Cerebellar cortex (tissue), 1 donor: ENCODE measurements around the gene MRPL40.
A peak's percentile ranks its signal among the peaks of the same experiment; 100 is the strongest.

ENCODE experiments used
- DNase-seq: peaks from one replicate; pipeline ENCODE4 v3.0.0-alpha.2; 2015; ENCODE audit warnings: low spot score

MRPL40 gene

DNA sequence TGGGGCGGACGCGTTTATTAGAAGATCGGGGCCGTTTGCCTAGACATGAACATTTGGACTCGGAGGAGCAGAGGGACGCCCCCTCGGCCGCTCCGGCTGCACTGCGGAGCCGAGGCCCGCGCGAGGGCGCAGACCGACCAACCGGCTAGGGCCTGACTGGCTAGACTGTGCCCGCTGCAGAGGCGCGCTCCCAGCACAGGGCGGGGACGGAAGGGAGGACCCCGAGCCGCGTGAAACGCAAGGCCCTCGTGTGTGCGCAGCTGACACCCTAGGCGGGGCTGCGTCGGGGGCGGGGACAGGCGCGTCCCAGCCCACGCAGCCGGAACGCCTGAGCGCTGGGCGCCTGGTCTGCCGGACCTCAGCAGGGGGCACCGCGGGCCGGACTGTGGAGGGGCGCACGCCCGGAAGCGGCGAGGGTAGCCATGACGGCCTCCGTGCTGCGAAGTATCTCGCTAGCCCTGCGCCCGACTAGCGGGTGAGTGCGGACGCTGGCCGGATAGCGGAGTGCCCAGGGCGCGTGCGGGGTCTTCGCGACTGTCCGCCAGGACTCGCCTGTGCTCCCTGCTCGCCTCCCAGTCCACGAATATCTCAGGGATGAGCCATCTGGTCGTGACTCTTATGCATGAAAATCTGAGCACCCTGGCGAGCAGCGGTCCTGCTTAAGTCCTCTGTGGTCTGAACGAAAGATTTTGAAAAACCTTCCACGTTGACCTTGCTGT, at the start of gene MRPL40:
MRPL40 (plus strand) TSS at position 413 of the 719 bp plus-strand sequence; CDS start at position 423, 10 bp downstream.
- DNase-seq, result peak; percentile 91

- DNase-seq, result no peak
Observed at GRCh38 chr22:19383292-19383691, 49.1 kb upstream of the MRPL40 start.

GRCh38 chr22:19385221-19385906, 47.0 kb upstream of the MRPL40 start:
- no peak for DNase-seq

- DNase-seq, result no peak
Observed at GRCh38 chr22:19386248-19386647, 46.1 kb upstream of the MRPL40 start.

- DNase-seq, result no peak
Observed at GRCh38 chr22:19387038-19387437, 45.3 kb upstream of the MRPL40 start.

DNA sequence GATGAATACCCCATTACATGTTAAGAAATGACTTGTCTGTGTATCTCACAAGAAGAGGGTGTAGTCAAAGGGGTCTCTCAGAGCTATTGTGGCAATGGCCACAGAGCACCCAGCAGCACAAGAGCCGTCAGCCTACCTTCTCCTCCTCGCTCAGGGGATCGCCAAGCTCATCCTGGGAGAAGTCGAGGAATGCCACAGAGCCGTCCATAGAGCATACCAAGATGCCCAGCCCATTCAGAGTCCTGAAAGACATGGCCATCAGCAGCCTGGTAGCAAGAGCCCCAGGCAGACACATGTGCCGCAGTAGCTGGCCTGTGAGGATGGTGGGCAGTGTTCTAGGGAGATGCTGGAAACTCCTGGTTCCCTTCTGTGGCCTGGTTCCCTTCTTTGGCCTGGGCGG, 44.8 kb upstream of the MRPL40 start:
- no peak for DNase-seq

- DNase-seq, result no peak
Observed at GRCh38 chr22:19393704-19394103, 38.6 kb upstream of the MRPL40 start.

- peak; percentile 58 for DNase-seq
Observed at GRCh38 chr22:19394274-19395050, 37.9 kb upstream of the MRPL40 start.

- no peak for DNase-seq
Observed at GRCh38 chr22:19395276-19395675, 37.1 kb upstream of the MRPL40 start.

- no peak for DNase-seq
Observed at GRCh38 chr22:19396561-19396933, 35.8 kb upstream of the MRPL40 start.

DNA sequence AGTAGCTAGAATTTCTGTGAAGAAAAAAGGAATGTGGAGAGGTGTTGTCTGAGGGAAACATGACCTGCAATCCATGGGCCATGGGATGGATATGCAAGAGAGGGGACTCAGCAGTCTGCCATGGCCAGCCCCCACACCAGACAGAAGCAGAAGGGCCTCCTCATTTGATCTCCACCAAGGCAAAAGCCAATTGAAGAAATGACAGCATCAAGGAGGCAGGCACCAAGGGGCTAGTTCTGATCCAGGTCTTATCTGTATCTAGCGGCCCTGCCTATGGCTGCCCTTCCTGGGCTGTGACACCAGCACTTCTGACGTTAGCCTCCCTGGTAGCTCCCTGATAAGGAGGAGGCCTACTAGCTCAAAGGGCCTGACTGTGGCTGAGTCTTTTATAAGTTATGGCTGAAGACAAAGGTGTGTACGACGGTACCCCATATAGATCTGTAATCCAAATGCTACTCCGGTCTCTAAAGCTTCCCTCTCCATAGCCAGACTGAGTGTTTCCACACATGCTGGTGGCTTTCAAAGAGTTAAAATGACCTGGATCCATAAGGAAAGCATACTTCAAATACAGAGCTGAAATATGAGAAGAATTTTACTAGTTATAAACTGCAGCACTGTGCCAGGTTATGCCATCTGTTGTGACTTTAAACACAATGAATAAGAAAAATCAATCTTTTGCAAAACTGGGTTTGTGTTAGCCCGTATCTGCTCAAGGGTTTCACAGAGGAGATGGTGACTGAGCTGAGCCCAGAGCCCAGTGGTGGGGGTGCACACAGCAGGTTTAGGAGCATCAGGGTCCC, 35.2 kb upstream of the MRPL40 start:
- DNase-seq, result no peak

DNA sequence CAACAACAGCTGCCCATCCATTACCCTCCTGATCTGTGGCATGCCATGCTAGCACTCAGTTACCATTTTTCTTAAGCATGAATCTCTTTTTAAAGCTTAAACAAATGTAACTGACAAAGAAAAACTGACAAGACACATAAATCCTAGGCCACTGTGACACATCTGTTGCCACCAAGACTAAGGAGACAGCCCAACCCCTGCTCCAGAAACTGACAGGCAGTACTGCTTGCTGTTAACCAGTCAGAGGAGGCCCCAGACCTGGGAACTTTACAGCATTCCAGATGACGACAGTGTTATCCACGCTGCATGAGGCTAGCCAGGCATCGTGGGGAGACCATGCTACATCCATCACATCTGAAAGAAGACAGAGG, 34.6 kb upstream of the MRPL40 start:
- DNase-seq, result no peak

GRCh38 chr22:19398206-19398605, 34.1 kb upstream of the MRPL40 start:
- DNase-seq, result no peak

DNA sequence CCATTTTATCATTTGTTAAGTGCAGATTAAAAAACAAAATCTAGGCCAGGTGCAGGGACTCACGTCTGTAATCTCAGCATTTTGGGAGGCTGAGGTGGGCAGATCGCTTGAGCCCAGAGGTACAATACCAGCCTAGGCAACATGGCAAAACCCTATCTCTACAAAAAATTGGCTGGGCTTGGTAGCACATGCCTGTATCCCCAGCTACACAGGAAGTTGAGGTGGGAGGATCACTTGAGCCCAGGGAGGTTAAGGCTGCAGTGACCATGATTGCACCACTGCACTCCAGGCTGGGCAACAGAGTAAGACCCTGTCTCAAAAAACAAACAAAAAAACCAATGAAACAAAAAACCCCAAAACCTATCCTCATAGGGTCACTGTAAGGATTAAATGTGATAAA, 33.7 kb upstream of the MRPL40 start:
- DNase-seq, result no peak

GRCh38 chr22:19400881-19401280, 31.5 kb upstream of the MRPL40 start:
- DNase-seq, result no peak

- DNase-seq, result no peak
Observed at GRCh38 chr22:19401483-19401882, 30.9 kb upstream of the MRPL40 start.

DNA sequence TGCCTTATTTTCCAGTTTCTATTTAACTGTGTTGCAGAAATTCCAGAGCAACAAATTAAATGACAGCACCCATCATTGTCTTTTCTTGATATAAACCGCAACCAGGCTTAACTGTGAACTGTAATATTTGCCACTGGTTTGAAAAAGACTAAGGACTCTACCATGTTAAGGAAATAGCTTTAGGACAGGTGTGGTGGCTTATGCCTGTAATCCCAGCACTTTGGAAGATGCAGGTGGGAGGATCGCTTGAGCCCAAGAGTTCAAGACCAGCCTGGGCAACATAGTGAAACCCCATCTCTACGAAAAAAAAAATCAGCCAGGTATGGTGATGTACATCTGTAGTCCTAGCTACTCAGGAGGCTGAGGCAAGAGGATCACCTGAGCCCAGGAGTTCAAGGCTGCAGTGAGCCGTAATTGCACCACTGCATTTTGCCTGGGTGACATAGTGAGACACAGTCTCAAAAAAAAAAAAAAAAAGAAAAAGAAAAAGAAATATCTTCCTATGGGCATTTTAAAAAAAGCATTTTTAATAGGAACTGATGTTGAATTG, 29.6 kb upstream of the MRPL40 start:
- no peak for DNase-seq

- DNase-seq, result no peak
Observed at GRCh38 chr22:19404676-19405075, 27.7 kb upstream of the MRPL40 start.

GRCh38 chr22:19405133-19405532, 27.2 kb upstream of the MRPL40 start:
- DNase-seq, result no peak

GRCh38 chr22:19405652-19406051, 26.7 kb upstream of the MRPL40 start:
- DNase-seq, result no peak

DNA sequence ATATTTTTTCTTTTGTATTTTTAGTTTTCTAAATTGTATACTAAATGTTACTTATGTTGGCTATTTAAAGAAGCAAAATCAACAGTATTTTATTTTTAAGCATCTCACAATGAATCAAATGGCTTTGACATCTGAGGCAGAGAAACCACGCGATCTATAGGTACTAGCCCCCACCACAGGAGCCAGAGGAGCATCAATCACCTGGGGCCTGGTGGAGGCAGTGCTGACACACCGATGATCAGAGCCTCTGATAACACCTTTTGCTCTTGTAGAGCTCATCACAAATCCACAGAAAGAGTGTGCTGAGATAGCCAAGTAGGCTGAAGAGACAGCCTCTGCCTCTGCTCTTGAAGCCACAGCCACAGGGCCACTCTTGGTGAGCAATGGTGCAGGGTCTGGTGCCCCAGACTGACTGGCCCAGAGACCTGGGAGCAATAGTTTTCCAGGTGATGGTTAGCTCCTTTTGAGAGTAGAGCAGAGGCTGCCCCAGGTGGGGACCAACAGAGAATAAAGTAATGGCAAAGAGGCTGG, 26.0 kb upstream of the MRPL40 start:
- no peak for DNase-seq

DNA sequence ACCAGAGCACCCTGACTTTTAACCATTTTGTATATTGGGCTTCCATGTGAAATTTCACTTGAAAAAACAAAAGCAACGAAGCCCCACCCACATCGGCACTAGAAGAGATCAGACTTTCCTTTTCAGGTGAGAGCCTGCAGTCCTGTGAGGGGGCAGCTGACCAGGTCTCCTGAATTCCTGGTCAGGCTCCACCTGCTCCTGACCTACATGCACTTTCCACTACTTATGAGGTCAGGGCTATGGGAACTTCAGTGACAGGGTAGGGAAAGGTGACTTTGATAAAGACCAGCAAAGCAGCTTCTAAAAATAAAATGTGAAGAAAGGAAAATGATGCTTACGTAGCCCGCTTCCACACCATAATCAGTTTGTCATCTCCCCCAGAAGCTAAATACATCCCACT, 25.5 kb upstream of the MRPL40 start:
- no peak for DNase-seq
